ENCODE measurements around the gene TRAIP. TPM values are rescaled to one million over a fixed set of nuclear protein-coding genes. Genes with fewer than 3 reads are reported as not detected.

The TRAIP gene
- total and polyA plus RNA-seq, 4 donors = 2.4 to 7.8 (median 6.5) TPM

DNA sequence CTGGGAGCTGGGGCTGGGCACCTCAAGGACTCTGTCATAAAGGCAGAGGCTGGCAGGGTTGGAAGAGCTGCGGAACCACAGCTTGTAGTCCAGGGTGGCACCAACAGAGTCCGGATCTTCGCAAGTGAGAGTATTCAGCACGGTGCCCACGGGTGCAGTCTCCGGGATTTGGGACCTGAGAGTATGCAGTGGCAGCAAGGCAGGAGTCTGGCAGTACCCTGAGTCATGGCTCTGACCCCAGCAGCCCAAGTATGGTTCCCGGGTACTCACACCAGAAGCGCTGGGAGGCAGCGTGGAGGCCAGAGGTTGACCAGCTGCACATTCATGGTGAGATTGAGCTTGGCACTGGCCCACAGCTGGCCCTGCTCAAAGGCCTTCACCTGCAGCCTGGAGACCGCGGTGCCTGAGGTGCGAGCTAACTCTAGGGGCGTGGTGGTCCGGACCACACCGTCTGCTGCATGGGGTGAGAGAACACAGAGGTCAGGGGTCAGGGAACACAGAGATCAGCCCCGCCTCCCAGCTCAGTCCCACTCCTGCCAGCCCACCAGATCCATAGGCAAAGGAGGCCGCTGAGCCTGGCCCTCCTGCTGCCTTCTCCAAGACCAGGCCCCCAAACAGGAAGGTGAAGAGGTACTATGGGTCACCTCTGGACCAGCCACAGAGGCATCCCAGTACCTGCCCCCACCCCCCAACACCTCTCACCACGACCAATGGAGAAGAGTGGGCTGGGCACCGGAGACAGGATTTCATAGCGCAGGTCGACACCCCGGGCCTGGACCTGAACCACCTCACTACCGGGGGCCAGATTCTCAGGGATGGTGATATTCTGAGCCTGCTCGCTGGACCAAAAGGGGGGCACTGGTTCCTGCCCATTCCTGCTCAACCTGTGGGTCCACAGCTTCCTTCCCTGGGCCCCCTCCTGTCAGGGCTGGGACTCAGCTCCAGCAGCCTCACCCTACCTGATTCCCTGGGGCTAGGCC lies 61.1 kb downstream of the TRAIP start:
- no peak for DNase-seq (ENCODE audit: low read depth in 4 of 6, low spot score in 6 of 6)
- Histone ChIP-seq H3K27me3 (ENCODE audit: control insufficient read depth, insufficient read depth, low read length) (no peaks in the 10 kb centered on the region), H3K4me1 (ENCODE audit: control insufficient read depth, insufficient read depth, low read length) (no peaks in the 10 kb centered on the region), H3K36me3 (ENCODE audit: control insufficient read depth, insufficient read depth, low read length) (no peaks in the 10 kb centered on the region), H3K9me3 (ENCODE audit: control insufficient read depth, insufficient read depth, low read length) (no peaks in the 10 kb centered on the region), H3K4me3 (ENCODE audit: low read depth, low read length) (no peak overlapping the region), H3K27ac (ENCODE audit: low read depth, low read length) (no peak overlapping the region)
- 77% methylated on average over 24 of the region's 24 CpGs for WGBS (ENCODE audit: insufficient coverage)

DNA sequence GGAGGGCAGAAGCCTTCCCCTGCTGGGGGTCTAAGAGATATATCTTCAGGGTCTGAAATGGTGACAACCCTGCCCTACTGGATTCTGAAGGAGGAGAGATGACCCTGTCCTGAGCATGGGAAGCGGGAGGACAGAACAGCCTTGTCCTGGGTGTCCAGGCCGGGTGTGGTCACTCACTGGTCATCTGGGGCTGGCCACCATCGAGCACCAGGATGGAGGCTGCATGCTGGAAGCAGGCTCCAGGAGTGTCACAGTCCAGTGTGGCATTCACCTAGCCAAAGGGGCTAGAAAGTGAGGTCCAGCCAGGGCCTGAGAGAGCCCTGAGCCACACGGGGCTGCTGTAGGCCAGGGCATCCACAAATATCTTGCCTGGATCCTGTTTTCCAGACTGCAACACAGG lies 61.9 kb downstream of the TRAIP start:
- H3K4me3 ChIP-seq (ENCODE audit: low read depth, low read length) = no peak overlapping the region
- H3K27me3 ChIP-seq (ENCODE audit: control insufficient read depth, insufficient read depth, low read length) = no peaks in the 10 kb centered on the region
- no peak for DNase-seq (ENCODE audit: low read depth in 4 of 6, low spot score in 6 of 6)
- H3K9me3 ChIP-seq (ENCODE audit: control insufficient read depth, insufficient read depth, low read length) = no peaks in the 10 kb centered on the region
- WGBS (ENCODE audit: insufficient coverage) = 80% methylated on average over 4 of the region's 4 CpGs
- H3K4me1 ChIP-seq (ENCODE audit: control insufficient read depth, insufficient read depth, low read length) = no peaks in the 10 kb centered on the region
- no peak overlapping the region for H3K27ac ChIP-seq (ENCODE audit: low read depth, low read length)
- H3K36me3 ChIP-seq (ENCODE audit: control insufficient read depth, insufficient read depth, low read length) = no peaks in the 10 kb centered on the region

DNA sequence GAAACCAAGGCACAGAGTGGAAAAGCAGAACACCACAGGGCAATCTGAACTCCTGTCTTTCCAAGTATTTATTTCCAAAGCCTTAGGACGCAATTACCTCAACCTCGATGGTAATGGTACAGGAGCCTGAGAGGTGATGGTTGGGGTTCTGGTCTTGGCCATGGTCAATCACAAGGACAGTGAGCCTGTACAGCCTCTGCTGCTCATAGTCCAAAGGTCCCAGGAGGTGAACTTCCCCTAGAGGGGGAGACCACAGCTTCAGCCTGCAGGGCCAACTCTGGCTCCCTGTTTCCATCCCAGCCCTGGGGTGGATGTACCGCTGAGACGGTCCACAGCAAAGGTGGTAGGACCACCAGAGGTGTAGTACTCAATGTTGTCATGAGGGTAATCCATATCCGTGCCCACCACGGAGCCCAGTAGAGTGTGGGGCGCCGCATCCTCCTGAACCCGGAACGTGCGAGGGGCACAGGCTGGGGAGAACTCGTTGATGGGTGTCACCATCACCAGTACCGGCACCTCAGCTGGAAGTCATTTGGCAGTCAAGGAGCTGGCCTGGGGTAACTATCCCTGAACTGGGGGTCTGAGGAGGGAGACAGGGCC lies 62.8 kb downstream of the TRAIP start:
- no peaks in the 10 kb centered on the region for H3K4me1 ChIP-seq (ENCODE audit: control insufficient read depth, insufficient read depth, low read length)
- no peak for DNase-seq (ENCODE audit: low read depth in 4 of 6, low spot score in 6 of 6)
- H3K4me3 ChIP-seq (ENCODE audit: low read depth, low read length) = no peak overlapping the region
- no peaks in the 10 kb centered on the region for H3K9me3 ChIP-seq (ENCODE audit: control insufficient read depth, insufficient read depth, low read length)
- no peaks in the 10 kb centered on the region for H3K27me3 ChIP-seq (ENCODE audit: control insufficient read depth, insufficient read depth, low read length)
- WGBS (ENCODE audit: insufficient coverage) = 96% methylated on average over 11 of the region's 13 CpGs
- no peak overlapping the region for H3K27ac ChIP-seq (ENCODE audit: low read depth, low read length)
- H3K36me3 ChIP-seq (ENCODE audit: control insufficient read depth, insufficient read depth, low read length) = no peaks in the 10 kb centered on the region

DNA sequence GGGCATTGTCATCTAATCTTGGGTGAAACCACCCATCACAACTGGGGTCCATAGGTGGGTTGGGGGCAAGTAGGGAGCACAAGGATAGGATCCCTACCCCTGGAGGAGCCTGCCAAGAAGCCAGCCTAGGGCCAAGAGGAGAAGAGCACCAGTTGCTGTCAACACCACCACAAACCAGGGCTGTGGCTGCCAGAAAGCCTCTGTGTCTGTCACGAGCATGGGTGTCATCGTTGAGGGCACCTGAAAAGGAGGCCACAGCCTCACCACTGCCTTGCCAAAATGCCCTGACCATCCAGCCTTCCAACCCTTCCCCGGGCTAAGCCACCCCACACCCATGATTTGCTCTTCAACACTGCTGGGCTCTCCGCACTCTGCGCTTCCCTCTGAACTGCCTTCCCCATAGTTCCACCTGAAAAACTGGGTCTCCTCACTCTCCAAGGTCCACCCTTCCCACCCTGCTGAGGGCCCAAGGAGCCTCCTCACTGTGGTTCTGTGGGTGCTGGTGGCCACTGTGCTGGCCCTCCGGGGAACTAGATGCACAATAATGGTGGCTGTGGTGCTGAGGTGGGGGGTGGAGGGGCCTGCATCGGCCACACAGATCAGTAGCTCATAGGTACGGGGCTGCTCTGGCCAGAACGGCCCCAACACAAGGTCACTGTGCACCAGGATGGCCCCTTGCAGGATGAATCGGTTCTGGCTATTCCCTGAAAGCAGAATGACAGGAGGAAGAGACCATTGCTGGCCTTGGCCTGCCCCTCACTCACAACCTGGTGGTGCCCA lies 63.8 kb downstream of the TRAIP start:
- Histone ChIP-seq H3K36me3 (ENCODE audit: control insufficient read depth, insufficient read depth, low read length) (no peaks in the 10 kb centered on the region), H3K9me3 (ENCODE audit: control insufficient read depth, insufficient read depth, low read length) (no peaks in the 10 kb centered on the region), H3K4me3 (ENCODE audit: low read depth, low read length) (no peak overlapping the region), H3K27me3 (ENCODE audit: control insufficient read depth, insufficient read depth, low read length) (no peaks in the 10 kb centered on the region), H3K27ac (ENCODE audit: low read depth, low read length) (no peak overlapping the region), H3K4me1 (ENCODE audit: control insufficient read depth, insufficient read depth, low read length) (no peaks in the 10 kb centered on the region)
- DNase-seq (ENCODE audit: low read depth in 4 of 6, low spot score in 6 of 6) = no peak
- 91% methylated on average over 10 of the region's 10 CpGs for WGBS (ENCODE audit: insufficient coverage)

DNA sequence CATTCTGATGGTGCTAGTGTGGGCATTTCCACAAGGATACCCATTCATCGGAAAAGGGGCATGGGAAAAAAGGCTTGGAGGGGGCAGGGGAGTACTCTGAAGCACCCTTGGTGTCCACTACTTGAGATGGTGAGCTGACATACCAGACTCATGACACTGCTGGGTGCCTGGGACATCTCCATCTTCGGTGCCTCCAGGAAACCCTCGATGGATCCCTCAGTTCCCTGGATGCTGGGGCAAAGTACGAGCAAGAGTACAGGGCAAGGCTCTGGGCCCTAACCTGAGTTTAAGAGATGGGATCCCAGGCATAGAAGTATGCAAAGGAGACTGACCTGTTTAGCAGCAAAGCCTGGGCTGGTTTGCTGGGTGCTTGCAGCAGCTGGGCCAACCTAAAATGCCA lies 64.8 kb downstream of the TRAIP start:
- no peak for DNase-seq (ENCODE audit: low read depth in 4 of 6, low spot score in 6 of 6)
- WGBS (ENCODE audit: insufficient coverage) = 97% methylated on average over 4 of the region's 4 CpGs
- H3K4me1 ChIP-seq (ENCODE audit: control insufficient read depth, insufficient read depth, low read length) = peaks cover 8% of the 10 kb centered on the region
- H3K9me3 ChIP-seq (ENCODE audit: control insufficient read depth, insufficient read depth, low read length) = no peaks in the 10 kb centered on the region
- H3K27me3 ChIP-seq (ENCODE audit: control insufficient read depth, insufficient read depth, low read length) = no peaks in the 10 kb centered on the region
- no peaks in the 10 kb centered on the region for H3K36me3 ChIP-seq (ENCODE audit: control insufficient read depth, insufficient read depth, low read length)
- H3K27ac ChIP-seq (ENCODE audit: low read depth, low read length) = no peak overlapping the region
- no peak overlapping the region for H3K4me3 ChIP-seq (ENCODE audit: low read depth, low read length)

DNA sequence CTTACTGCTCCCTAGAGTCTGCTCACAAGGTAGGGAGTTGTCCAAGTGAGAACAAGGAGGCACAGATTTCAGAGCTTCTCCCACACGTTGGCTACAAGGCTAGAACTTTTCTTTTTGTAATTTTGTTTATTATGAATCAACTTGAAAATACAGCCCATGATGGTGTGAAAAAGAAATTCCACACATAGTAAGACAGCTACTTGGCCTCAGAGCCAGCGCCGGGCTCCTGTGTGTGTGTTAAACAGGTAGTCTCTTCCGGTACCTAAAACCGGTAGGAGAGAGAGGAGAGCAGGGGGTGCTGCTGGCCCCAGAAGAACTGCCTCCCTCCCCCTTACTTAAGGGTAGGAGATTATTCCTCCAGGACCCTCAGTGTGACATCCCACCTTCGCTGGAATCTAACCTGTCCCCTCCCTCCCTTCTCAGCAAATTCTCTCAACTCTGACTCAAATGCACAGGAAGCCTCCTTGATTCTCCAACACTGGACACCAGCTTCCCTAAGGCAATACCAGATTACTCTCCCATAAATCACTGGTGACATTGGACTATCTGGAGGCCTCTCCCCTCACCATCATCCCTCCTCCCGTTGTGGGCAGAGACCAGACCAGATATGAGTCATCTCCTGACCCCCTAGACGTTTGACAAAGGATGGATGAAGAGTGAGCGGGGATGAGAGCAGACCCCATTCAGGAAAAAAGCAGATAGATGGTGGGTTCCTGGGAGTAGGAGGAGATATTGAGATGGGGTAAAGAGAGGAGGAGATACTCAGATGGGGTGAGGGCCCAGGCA lies 65.5 kb downstream of the TRAIP start:
- no peak overlapping the region for H3K27ac ChIP-seq (ENCODE audit: low read depth, low read length)
- DNase-seq (ENCODE audit: low read depth in 4 of 6, low spot score in 6 of 6) = no peak
- H3K4me1 ChIP-seq (ENCODE audit: control insufficient read depth, insufficient read depth, low read length) = peaks cover 8% of the 10 kb centered on the region
- H3K9me3 ChIP-seq (ENCODE audit: control insufficient read depth, insufficient read depth, low read length) = no peaks in the 10 kb centered on the region
- no peaks in the 10 kb centered on the region for H3K27me3 ChIP-seq (ENCODE audit: control insufficient read depth, insufficient read depth, low read length)
- WGBS (ENCODE audit: insufficient coverage) = 67% methylated on average over 3 of the region's 9 CpGs
- H3K36me3 ChIP-seq (ENCODE audit: control insufficient read depth, insufficient read depth, low read length) = no peaks in the 10 kb centered on the region
- no peak overlapping the region for H3K4me3 ChIP-seq (ENCODE audit: low read depth, low read length)

DNA sequence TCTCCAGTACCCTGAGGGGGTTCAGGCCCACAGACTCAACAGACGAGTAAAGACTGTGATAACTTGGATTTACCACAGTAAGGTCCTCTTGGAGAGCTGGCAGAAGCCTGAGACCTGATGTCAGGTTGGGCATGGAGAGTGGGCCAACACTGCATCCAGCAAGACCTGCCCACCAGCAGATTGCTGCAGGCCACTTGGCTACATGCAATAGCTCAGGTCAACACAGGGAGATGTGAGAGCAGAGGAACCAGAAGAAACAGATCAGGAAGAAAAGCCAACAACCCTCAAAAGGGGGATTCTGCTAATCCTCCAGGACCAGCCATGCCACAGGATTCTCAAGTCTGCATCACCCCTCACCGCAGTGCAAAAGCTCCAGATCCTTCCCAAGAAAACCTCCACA lies 68.3 kb downstream of the TRAIP start:
- Histone ChIP-seq H3K27me3 (ENCODE audit: control insufficient read depth, insufficient read depth, low read length) (no peaks in the 10 kb centered on the region), H3K9me3 (ENCODE audit: control insufficient read depth, insufficient read depth, low read length) (no peaks in the 10 kb centered on the region), H3K4me1 (ENCODE audit: control insufficient read depth, insufficient read depth, low read length) (peaks cover 26% of the 10 kb centered on the region), H3K36me3 (ENCODE audit: control insufficient read depth, insufficient read depth, low read length) (peaks cover 21% of the 10 kb centered on the region), H3K27ac (ENCODE audit: low read depth, low read length) (no peak overlapping the region), H3K4me3 (ENCODE audit: low read depth, low read length) (no peak overlapping the region)
- DNase-seq (ENCODE audit: low read depth in 4 of 6, low spot score in 6 of 6) = no peak
- 100% methylated on average over 2 of the region's 2 CpGs for WGBS (ENCODE audit: insufficient coverage)

DNA sequence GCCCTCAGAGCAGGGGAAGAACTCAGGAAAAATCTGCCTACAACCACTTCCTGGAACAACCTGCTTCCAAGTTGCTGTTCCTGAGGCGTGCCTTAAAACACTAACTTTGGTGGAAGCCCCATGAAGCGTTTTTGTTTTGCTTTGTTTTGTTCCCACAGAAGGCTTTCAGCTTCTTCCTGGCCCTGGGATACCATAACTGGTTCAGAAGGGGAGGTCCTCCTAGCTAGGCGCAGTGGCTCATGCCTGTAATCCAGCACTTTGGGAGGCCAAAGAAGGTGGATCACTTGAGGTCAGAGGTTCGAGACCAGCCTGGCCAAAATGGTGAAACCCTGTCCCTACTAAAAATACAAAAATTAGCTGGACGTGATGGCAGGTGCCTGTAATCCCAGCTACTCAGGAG lies 68.8 kb downstream of the TRAIP start:
- peaks cover 22% of the 10 kb centered on the region for H3K36me3 ChIP-seq (ENCODE audit: control insufficient read depth, insufficient read depth, low read length)
- H3K9me3 ChIP-seq (ENCODE audit: control insufficient read depth, insufficient read depth, low read length) = no peaks in the 10 kb centered on the region
- no peak overlapping the region for H3K4me3 ChIP-seq (ENCODE audit: low read depth, low read length)
- peak overlapping the region; percentile 98 for H3K27ac ChIP-seq (ENCODE audit: low read depth, low read length)
- 100% methylated on average over 2 of the region's 5 CpGs for WGBS (ENCODE audit: insufficient coverage)
- H3K4me1 ChIP-seq (ENCODE audit: control insufficient read depth, insufficient read depth, low read length) = peaks cover 26% of the 10 kb centered on the region
- no peaks in the 10 kb centered on the region for H3K27me3 ChIP-seq (ENCODE audit: control insufficient read depth, insufficient read depth, low read length)
- no peak for DNase-seq (ENCODE audit: low read depth in 4 of 6, low spot score in 6 of 6)

DNA sequence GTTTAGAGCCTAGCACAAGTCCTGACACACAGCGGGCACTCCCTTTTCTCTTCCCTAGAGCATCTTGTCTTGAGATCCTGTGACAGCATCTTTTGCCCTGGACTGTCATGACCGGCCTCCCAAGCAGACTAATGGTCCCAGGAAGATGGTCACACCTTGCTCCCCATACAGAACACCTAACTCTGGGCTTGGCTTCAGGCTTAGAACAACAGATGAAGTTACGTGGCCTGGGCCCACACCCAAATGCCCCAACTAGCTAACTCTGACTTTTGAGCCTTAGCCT lies 69.2 kb downstream of the TRAIP start:
- Histone ChIP-seq H3K4me1 (ENCODE audit: control insufficient read depth, insufficient read depth, low read length) (peaks cover 26% of the 10 kb centered on the region), H3K4me3 (ENCODE audit: low read depth, low read length) (peak overlapping the region; percentile 89), H3K27ac (ENCODE audit: low read depth, low read length) (peak overlapping the region; percentile 98), H3K36me3 (ENCODE audit: control insufficient read depth, insufficient read depth, low read length) (peaks cover 26% of the 10 kb centered on the region), H3K9me3 (ENCODE audit: control insufficient read depth, insufficient read depth, low read length) (no peaks in the 10 kb centered on the region), H3K27me3 (ENCODE audit: control insufficient read depth, insufficient read depth, low read length) (no peaks in the 10 kb centered on the region)
- 87% methylated on average over 2 of the region's 3 CpGs for WGBS (ENCODE audit: insufficient coverage)
- no peak for DNase-seq (ENCODE audit: low read depth in 4 of 6, low spot score in 6 of 6)
